ENCODE measurements around the gene ADORA2B.

DNA sequence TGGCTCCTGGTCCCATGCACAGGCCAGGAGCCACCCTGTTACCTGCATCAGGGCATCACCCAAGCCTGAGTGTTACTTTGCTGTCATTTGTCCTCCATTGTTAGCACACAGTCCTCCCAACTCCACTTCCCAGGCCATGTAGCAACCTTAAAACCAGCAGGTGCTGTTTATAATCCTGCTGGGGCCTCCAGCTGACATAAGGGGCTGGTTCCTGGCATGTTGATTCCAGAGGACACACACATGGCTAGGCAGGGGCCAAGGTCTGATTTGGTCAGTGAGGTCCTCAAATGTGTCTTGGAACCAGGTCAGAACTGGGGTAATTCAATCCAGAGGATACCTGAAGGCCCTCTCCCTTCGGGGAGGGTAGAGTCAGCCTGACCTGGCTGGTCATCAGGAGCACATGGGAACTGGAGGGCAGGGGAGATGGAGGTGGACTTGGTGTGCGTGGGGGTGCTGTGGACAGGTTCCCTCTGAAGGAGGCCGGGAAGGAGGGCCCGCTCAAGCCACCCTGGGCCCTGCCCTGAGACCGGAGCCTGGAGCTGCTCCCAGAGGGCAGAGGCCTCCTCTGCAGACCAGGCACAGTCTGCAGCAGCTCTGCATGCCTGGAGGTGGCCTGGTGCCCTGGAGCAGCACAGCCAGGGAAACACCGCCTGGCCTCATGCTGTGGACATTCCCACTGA is 6.6 kb downstream of the ADORA2B start:
- TF ChIP-seq, protein P1, sequence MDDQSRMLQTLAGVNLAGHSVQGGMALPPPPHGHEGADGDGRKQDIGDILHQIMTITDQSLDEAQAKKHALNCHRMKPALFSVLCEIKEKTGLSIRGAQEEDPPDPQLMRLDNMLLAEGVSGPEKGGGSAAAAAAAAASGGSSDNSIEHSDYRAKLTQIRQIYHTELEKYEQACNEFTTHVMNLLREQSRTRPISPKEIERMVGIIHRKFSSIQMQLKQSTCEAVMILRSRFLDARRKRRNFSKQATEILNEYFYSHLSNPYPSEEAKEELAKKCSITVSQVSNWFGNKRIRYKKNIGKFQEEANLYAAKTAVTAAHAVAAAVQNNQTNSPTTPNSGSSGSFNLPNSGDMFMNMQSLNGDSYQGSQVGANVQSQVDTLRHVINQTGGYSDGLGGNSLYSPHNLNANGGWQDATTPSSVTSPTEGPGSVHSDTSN (IDR thresholded peaks at IDR 0.05), result no peak
- TF ChIP-seq, protein P2, sequence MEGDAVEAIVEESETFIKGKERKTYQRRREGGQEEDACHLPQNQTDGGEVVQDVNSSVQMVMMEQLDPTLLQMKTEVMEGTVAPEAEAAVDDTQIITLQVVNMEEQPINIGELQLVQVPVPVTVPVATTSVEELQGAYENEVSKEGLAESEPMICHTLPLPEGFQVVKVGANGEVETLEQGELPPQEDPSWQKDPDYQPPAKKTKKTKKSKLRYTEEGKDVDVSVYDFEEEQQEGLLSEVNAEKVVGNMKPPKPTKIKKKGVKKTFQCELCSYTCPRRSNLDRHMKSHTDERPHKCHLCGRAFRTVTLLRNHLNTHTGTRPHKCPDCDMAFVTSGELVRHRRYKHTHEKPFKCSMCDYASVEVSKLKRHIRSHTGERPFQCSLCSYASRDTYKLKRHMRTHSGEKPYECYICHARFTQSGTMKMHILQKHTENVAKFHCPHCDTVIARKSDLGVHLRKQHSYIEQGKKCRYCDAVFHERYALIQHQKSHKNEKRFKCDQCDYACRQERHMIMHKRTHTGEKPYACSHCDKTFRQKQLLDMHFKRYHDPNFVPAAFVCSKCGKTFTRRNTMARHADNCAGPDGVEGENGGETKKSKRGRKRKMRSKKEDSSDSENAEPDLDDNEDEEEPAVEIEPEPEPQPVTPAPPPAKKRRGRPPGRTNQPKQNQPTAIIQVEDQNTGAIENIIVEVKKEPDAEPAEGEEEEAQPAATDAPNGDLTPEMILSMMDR (IDR thresholded peaks at IDR 0.05), result no peak
